Right lobe of liver (tissue), 6 donors: ENCODE measurements around the gene ANKRD13B. TPM values are rescaled to one million over a fixed set of nuclear protein-coding genes. Genes with fewer than 3 reads are reported as not detected.

Source experiments
- ATAC-seq, 4 donors: fragments of 200-7000 bp; cut with Tn5 transposase; one replicate each; pipeline ENCODE4 v1.9.1; 2020; ENCODE audit warnings: mild to moderate bottlenecking in 4 of 4, moderate library complexity in 4 of 4
- DNase-seq, 3 donors: peaks; one replicate each; pipeline ENCODE4 v3.0.0-alpha.2; 2020
- H3K27ac ChIP-seq, 3 donors: fragments of 200-600 bp; one replicate each; pipeline ENCODE4 v1.8.0; 2022
- H3K27me3 ChIP-seq, 2 donors: fragments of 200-600 bp; one replicate each; pipeline ENCODE4 v1.8.0; 2022
- H3K36me3 ChIP-seq, 4 donors: fragments of 200-600 bp; sonication (generic) in 1 of 4; one replicate each; pipeline versions ENCODE4 v1.5.1 to v1.8.0; 2017 to 2022; ENCODE audit warnings: control low read depth in 1 of 4
- H3K4me1 ChIP-seq, 4 donors: fragments of 200-600 bp; sonication (generic) in 1 of 4; one replicate each; pipeline versions ENCODE4 v1.5.1 to v1.8.0; 2017 to 2022; ENCODE audit warnings: control low read depth in 1 of 4
- H3K4me3 ChIP-seq, 3 donors: fragments of 200-600 bp; one replicate each; pipeline ENCODE4 v1.8.0; 2022
- H3K9me3 ChIP-seq, 4 donors: fragments of 200-600 bp; sonication (generic) in 1 of 4; one replicate each; pipeline versions ENCODE4 v1.5.1 to v1.8.0; 2017 to 2022; ENCODE audit warnings: control low read depth in 1 of 4
- CTCF ChIP-seq, 4 donors: fragments of 200-600 bp in 3 of 4; fragments of 450-650 bp in 1 of 4; IDR thresholded peaks; one replicate each; pipeline versions ENCODE4 v1.5.1 to v1.8.0; 2016 to 2022; ENCODE audit warnings: antibody characterized with exemption in 4 of 4, mild to moderate bottlenecking in 2 of 4
- POLR2A ChIP-seq: fragments of 450-650 bp; IDR thresholded peaks from one replicate; pipeline ENCODE4 v1.6.1; 2017; ENCODE audit warnings: antibody characterized with exemption, mild to moderate bottlenecking
- WGBS: methylation state at CpG from one replicate; pipeline ENCODE4 v1.1.6; 2018; ENCODE audit warnings: low coverage, low lambda C conversion rate; ENCODE audit not compliant: insufficient coverage; ENCODE audit errors: missing lambda C conversion rate; 5-methylcytosine and 5-hydroxymethylcytosine counted together
- intact Hi-C, 2 donors: fragments of 100-400 bp; cut with DNase I; formaldehyde crosslinking; loops; one replicate each; pipeline versions ENCODE4 v1.11.2 to v1.14.1; 2022
- total RNA-seq, 6 experiments: library from RNA; depleted of rRNA in 2 of 6; stranded (reverse); fragments of >200 nt in 2 of 6; fragmentation: NEBNext Ultra II Directional in 3 of 6; extraction: Animal tissue kit (Norgen Biotek cat#: 25700) in 3 of 6; gene quantifications; one replicate each; pipeline versions ENCODE4 v1.1.0 to v1.2.4, GENCODE V29; 2016 to 2023
- donor health status: DM: no; HTN: yes; CAD: no.
- donor health status: DM: no; HTN: no; CAD: no.
- donor health status: DM: no; HTN: no; CAD: no.
- donor health status: DM: no; HTN: yes; CAD: no.
- donor health status: DM: no; HTN: yes; CAD: no.

The ANKRD13B gene
- total RNA-seq, 6 experiments from 2014 or later = 0.37 to 1.6 (median 0.88) TPM

- ATAC-seq = peak; percentile 56 to 71 (median 64)
- TF ChIP-seq CTCF (IDR thresholded peaks at IDR 0.05) = peak; percentile 79 to 94 (median 82)
- no peak for TF ChIP-seq POLR2A
- Histone ChIP-seq H3K4me3 (peak overlapping the region; percentile 6 to 31 (median 7)), H3K36me3 (no peaks in the 10 kb centered on the region), H3K9me3 (no peaks in the 10 kb centered on the region), H3K27me3 (peaks cover 0 to 16% of the 10 kb centered on the region in 2 donors), H3K27ac (no peak overlapping the region), H3K4me1 (peaks cover 0 to 40% (median 17%) of the 10 kb centered on the region in 4 donors)
- peak; percentile 89 to 93 (median 92) for DNase-seq
- intact Hi-C loops = no loop called here
- WGBS = no CpG with 5 or more reads among the region's 50 CpGs
These were observed 20.5 kb downstream of the ANKRD13B start for GRCh38 chr17:29613352-29613837.

- no peak overlapping the region for H3K27ac ChIP-seq
- ATAC-seq (no peak), DNase-seq (peak in 1 of 3 donors; percentile 49)
- H3K36me3 ChIP-seq = no peaks in the 10 kb centered on the region
- H3K27me3 ChIP-seq = peaks cover 0 to 16% of the 10 kb centered on the region in 2 donors
- H3K9me3 ChIP-seq = no peaks in the 10 kb centered on the region
- TF ChIP-seq CTCF (IDR thresholded peaks at IDR 0.05) (no peak), POLR2A (no peak)
- peaks cover 0 to 40% (median 17%) of the 10 kb centered on the region in 4 donors for H3K4me1 ChIP-seq
- H3K4me3 ChIP-seq = peak overlapping the region in 2 of 3 donors; percentile 7 to 31
- 22% methylated on average over 8 of the region's 13 CpGs for WGBS
- intact Hi-C loops = no loop called here
These were observed 20.9 kb downstream of the ANKRD13B start for GRCh38 chr17:29613856-29614255.

- no peak for TF ChIP-seq POLR2A
- no peak for TF ChIP-seq CTCF (IDR thresholded peaks at IDR 0.05)
- H3K4me3 ChIP-seq = no peak overlapping the region
- no peaks in the 10 kb centered on the region for H3K9me3 ChIP-seq
- H3K27ac ChIP-seq = no peak overlapping the region
- H3K36me3 ChIP-seq = no peaks in the 10 kb centered on the region
- intact Hi-C loops = no loop called here
- DNase-seq = peak in 1 of 3 donors; percentile 51
- H3K27me3 ChIP-seq = peaks cover 0 to 16% of the 10 kb centered on the region in 2 donors
- H3K4me1 ChIP-seq = peaks cover 0 to 40% (median 17%) of the 10 kb centered on the region in 4 donors
- no peak for ATAC-seq
- 10% methylated on average over 6 of the region's 16 CpGs for WGBS
These were observed 21.6 kb downstream of the ANKRD13B start for GRCh38 chr17:29614349-29615047.

GRCh38 chr17:29615048-29615385, 22.1 kb downstream of the ANKRD13B start:
- intact Hi-C loops = no loop called here
- H3K27ac ChIP-seq = no peak overlapping the region
- ATAC-seq = no peak
- TF ChIP-seq CTCF (IDR thresholded peaks at IDR 0.05) (no peak), POLR2A (no peak)
- no peak for DNase-seq
- H3K4me1 ChIP-seq = peaks cover 0 to 40% (median 17%) of the 10 kb centered on the region in 4 donors
- H3K4me3 ChIP-seq = peak overlapping the region in 1 of 3 donors; percentile 33
- H3K27me3 ChIP-seq = peaks cover 0 to 16% of the 10 kb centered on the region in 2 donors
- no peaks in the 10 kb centered on the region for H3K9me3 ChIP-seq
- 11% methylated on average over 10 of the region's 15 CpGs for WGBS
- no peaks in the 10 kb centered on the region for H3K36me3 ChIP-seq
